Measurements from ENCODE around the gene IQCM. TPM values are rescaled to one million over a fixed set of nuclear protein-coding genes. Genes with fewer than 3 reads are reported as not detected.

The IQCM gene
- total RNA-seq, 1 donor from 2014 or later = not detected

- no peak for TF ChIP-seq CTCF (IDR thresholded peaks at IDR 0.05; ENCODE audit: unreplicated experiment)
- no peaks in the 10 kb centered on the region for H3K9me3 Mint-ChIP-seq (ENCODE audit: low read depth)
- no peak for DNase-seq (ENCODE audit: low spot score, unreplicated experiment)
- no peak overlapping the region for H3K4me3 Mint-ChIP-seq (ENCODE audit: low read depth)
- H3K27ac Mint-ChIP-seq = no peak overlapping the region
- no peaks in the 10 kb centered on the region for H3K4me1 Mint-ChIP-seq (ENCODE audit: low read depth)
- no peaks in the 10 kb centered on the region for H3K36me3 Mint-ChIP-seq (ENCODE audit: insufficient read depth)
- H3K27me3 Mint-ChIP-seq = no peaks in the 10 kb centered on the region
Observed at GRCh38 chr4:149749784-149750183, 65.9 kb downstream of the IQCM start.

- Mint-ChIP-seq H3K36me3 (ENCODE audit: insufficient read depth) (no peaks in the 10 kb centered on the region), H3K4me1 (ENCODE audit: low read depth) (no peaks in the 10 kb centered on the region), H3K4me3 (ENCODE audit: low read depth) (no peak overlapping the region), H3K27ac (no peak overlapping the region), H3K9me3 (ENCODE audit: low read depth) (no peaks in the 10 kb centered on the region), H3K27me3 (no peaks in the 10 kb centered on the region)
- no peak for TF ChIP-seq CTCF (IDR thresholded peaks at IDR 0.05; ENCODE audit: unreplicated experiment)
- no peak for DNase-seq (ENCODE audit: low spot score, unreplicated experiment)
Observed at GRCh38 chr4:149747646-149748045, 68.0 kb downstream of the IQCM start.

GRCh38 chr4:149746276-149746675, 69.4 kb downstream of the IQCM start:
- no peaks in the 10 kb centered on the region for H3K36me3 Mint-ChIP-seq (ENCODE audit: insufficient read depth)
- no peaks in the 10 kb centered on the region for H3K9me3 Mint-ChIP-seq (ENCODE audit: low read depth)
- no peak overlapping the region for H3K27ac Mint-ChIP-seq
- no peaks in the 10 kb centered on the region for H3K27me3 Mint-ChIP-seq
- TF ChIP-seq CTCF (IDR thresholded peaks at IDR 0.05; ENCODE audit: unreplicated experiment) = no peak
- no peaks in the 10 kb centered on the region for H3K4me1 Mint-ChIP-seq (ENCODE audit: low read depth)
- DNase-seq (ENCODE audit: low spot score, unreplicated experiment) = no peak
- no peak overlapping the region for H3K4me3 Mint-ChIP-seq (ENCODE audit: low read depth)

GRCh38 chr4:149741186-149741831, 74.3 kb downstream of the IQCM start:
- H3K9me3 Mint-ChIP-seq (ENCODE audit: low read depth) = no peaks in the 10 kb centered on the region
- H3K27me3 Mint-ChIP-seq = no peaks in the 10 kb centered on the region
- H3K4me1 Mint-ChIP-seq (ENCODE audit: low read depth) = no peaks in the 10 kb centered on the region
- H3K27ac Mint-ChIP-seq = no peak overlapping the region
- H3K36me3 Mint-ChIP-seq (ENCODE audit: insufficient read depth) = no peaks in the 10 kb centered on the region
- DNase-seq (ENCODE audit: low spot score, unreplicated experiment) = no peak
- H3K4me3 Mint-ChIP-seq (ENCODE audit: low read depth) = no peak overlapping the region
- no peak for TF ChIP-seq CTCF (IDR thresholded peaks at IDR 0.05; ENCODE audit: unreplicated experiment)

- no peak for TF ChIP-seq CTCF (IDR thresholded peaks at IDR 0.05; ENCODE audit: unreplicated experiment)
- DNase-seq (ENCODE audit: low spot score, unreplicated experiment) = no peak
- Mint-ChIP-seq H3K27ac (no peak overlapping the region), H3K4me3 (ENCODE audit: low read depth) (no peak overlapping the region), H3K27me3 (no peaks in the 10 kb centered on the region), H3K36me3 (ENCODE audit: insufficient read depth) (no peaks in the 10 kb centered on the region), H3K4me1 (ENCODE audit: low read depth) (no peaks in the 10 kb centered on the region), H3K9me3 (ENCODE audit: low read depth) (no peaks in the 10 kb centered on the region)
Observed at GRCh38 chr4:149738156-149738555, 77.5 kb downstream of the IQCM start.
